KOPT-K1 (cell line): ENCODE data around the gene DPYD.

ENCODE experiments used
- H3K27ac ChIP-seq: fragments of 200-600 bp; sonication (generic); 2 replicates; pipeline ENCODE4 v1.5.1; 2016; ENCODE audit warnings: antibody characterized with exemption, mild to moderate bottlenecking, low read depth, low read length; ENCODE audit not compliant: poor library complexity, severe bottlenecking
- H3K36me3 ChIP-seq: fragments of 200-600 bp; sonication (generic); 2 replicates; pipeline ENCODE4 v1.5.1; 2017; ENCODE audit warnings: antibody characterized with exemption, mild to moderate bottlenecking, low read length, moderate library complexity; ENCODE audit not compliant: insufficient read depth
- H3K9me3 ChIP-seq: fragments of 200-600 bp; sonication (generic); 2 replicates; pipeline ENCODE4 v1.5.1; 2017; ENCODE audit warnings: antibody characterized with exemption, low read length, mild to moderate bottlenecking; ENCODE audit not compliant: insufficient read depth, poor library complexity, severe bottlenecking

Gene DPYD

GRCh38 chr1:97802011-97802410 lies 118.8 kb downstream of the DPYD start:
- peaks cover 7% of the 10 kb centered on the region; the same call in 1 of the 2 replicates for H3K36me3 ChIP-seq
- H3K9me3 ChIP-seq = no peaks in the 10 kb centered on the region
- H3K27ac ChIP-seq = no peak overlapping the region

- H3K9me3 ChIP-seq = no peaks in the 10 kb centered on the region
- peaks cover 7% of the 10 kb centered on the region; the same call in 1 of the 2 replicates for H3K36me3 ChIP-seq
- H3K27ac ChIP-seq = no peak overlapping the region
These were observed 123.2 kb downstream of the DPYD start for GRCh38 chr1:97797403-97798183.

- Histone ChIP-seq H3K9me3 (no peaks in the 10 kb centered on the region), H3K27ac (no peak overlapping the region), H3K36me3 (peaks cover 7% of the 10 kb centered on the region; the same call in 1 of the 2 replicates)
These were observed 124.1 kb downstream of the DPYD start for GRCh38 chr1:97796711-97797110.

- Histone ChIP-seq H3K36me3 (no peaks in the 10 kb centered on the region), H3K27ac (no peak overlapping the region), H3K9me3 (no peaks in the 10 kb centered on the region)
These were observed 128.2 kb downstream of the DPYD start for GRCh38 chr1:97792655-97793054.

- Histone ChIP-seq H3K36me3 (no peaks in the 10 kb centered on the region), H3K27ac (no peak overlapping the region), H3K9me3 (no peaks in the 10 kb centered on the region)
These were observed 129.6 kb downstream of the DPYD start for GRCh38 chr1:97791251-97791650.

- no peak overlapping the region for H3K27ac ChIP-seq
- no peaks in the 10 kb centered on the region for H3K9me3 ChIP-seq
- no peaks in the 10 kb centered on the region for H3K36me3 ChIP-seq
These were observed 133.6 kb downstream of the DPYD start for GRCh38 chr1:97787231-97787630.

GRCh38 chr1:97784661-97785060 lies 136.2 kb downstream of the DPYD start:
- H3K27ac ChIP-seq = no peak overlapping the region
- no peaks in the 10 kb centered on the region for H3K36me3 ChIP-seq
- no peaks in the 10 kb centered on the region for H3K9me3 ChIP-seq

- no peak overlapping the region for H3K27ac ChIP-seq
- H3K9me3 ChIP-seq = no peaks in the 10 kb centered on the region
- H3K36me3 ChIP-seq = no peaks in the 10 kb centered on the region
These were observed 137.1 kb downstream of the DPYD start for GRCh38 chr1:97783751-97784150.

GRCh38 chr1:97781762-97782337 lies 139.0 kb downstream of the DPYD start:
- no peaks in the 10 kb centered on the region for H3K36me3 ChIP-seq
- no peaks in the 10 kb centered on the region for H3K9me3 ChIP-seq
- H3K27ac ChIP-seq = no peak overlapping the region

GRCh38 chr1:97780884-97781283 lies 139.9 kb downstream of the DPYD start:
- Histone ChIP-seq H3K27ac (no peak overlapping the region), H3K36me3 (peaks cover 5% of the 10 kb centered on the region; the same call in 1 of the 2 replicates), H3K9me3 (no peaks in the 10 kb centered on the region)

- peaks cover 14% of the 10 kb centered on the region for H3K36me3 ChIP-seq
- H3K27ac ChIP-seq = no peak overlapping the region
- H3K9me3 ChIP-seq = peaks cover 8% of the 10 kb centered on the region
These were observed 142.1 kb downstream of the DPYD start for GRCh38 chr1:97778718-97779117.

GRCh38 chr1:97770376-97770775 lies 150.5 kb downstream of the DPYD start:
- Histone ChIP-seq H3K36me3 (peaks cover 10% of the 10 kb centered on the region), H3K27ac (no peak overlapping the region), H3K9me3 (peaks cover 13% of the 10 kb centered on the region)

GRCh38 chr1:97767381-97767780 lies 153.5 kb downstream of the DPYD start:
- H3K27ac ChIP-seq = no peak overlapping the region
- H3K36me3 ChIP-seq = no peaks in the 10 kb centered on the region

GRCh38 chr1:97764991-97765390 lies 155.8 kb downstream of the DPYD start:
- Histone ChIP-seq H3K9me3 (peaks cover 15% of the 10 kb centered on the region), H3K27ac (no peak overlapping the region), H3K36me3 (peaks cover 4% of the 10 kb centered on the region; the same call in 1 of the 2 replicates)

More at GRCh38 chr1:97767381-97767780, 153.5 kb downstream of the DPYD start:
- H3K9me3 ChIP-seq = peaks cover 3% of the 10 kb centered on the region

GRCh38 chr1:97761637-97762036 lies 159.2 kb downstream of the DPYD start:
- peaks cover 4% of the 10 kb centered on the region; the same call in 1 of the 2 replicates for H3K36me3 ChIP-seq
- peaks cover 15% of the 10 kb centered on the region for H3K9me3 ChIP-seq
- no peak overlapping the region for H3K27ac ChIP-seq

- no peak overlapping the region for H3K27ac ChIP-seq
- peaks cover 4% of the 10 kb centered on the region; the same call in 1 of the 2 replicates for H3K36me3 ChIP-seq
- H3K9me3 ChIP-seq = peaks cover 15% of the 10 kb centered on the region
These were observed 161.8 kb downstream of the DPYD start for GRCh38 chr1:97759078-97759477.
